Mesenchymal stem cell (in vitro differentiated cells and primary cell): ENCODE data around the gene HOXB3.

ENCODE experiments used
- DNase-seq: peaks from one replicate; pipeline ENCODE4 v3.0.0-alpha.2; 2013
- H2AFZ ChIP-seq: one replicate; pipeline ENCODE4 v1.6.1; 2013; ENCODE audit warnings: low read depth, mild to moderate bottlenecking, control low read depth, inconsistent platforms, low read length, moderate library complexity
- H2AK5ac ChIP-seq: 2 replicates; pipeline ENCODE4 v1.6.1; 2013; ENCODE audit warnings: low read length, moderate library complexity, mild to moderate bottlenecking, inconsistent platforms; ENCODE audit not compliant: severe bottlenecking
- H2BK120ac ChIP-seq: one replicate; pipeline ENCODE4 v1.6.1; 2013; ENCODE audit warnings: low read depth, mild to moderate bottlenecking, inconsistent platforms, low read length, moderate library complexity
- H2BK12ac ChIP-seq, 2 experiments: one replicate each; pipeline ENCODE4 v1.6.1; 2013; ENCODE audit warnings: inconsistent platforms in 2 of 2, low read length in 2 of 2, mild to moderate bottlenecking in 2 of 2, moderate library complexity in 2 of 2, control low read depth in 1 of 2
- H2BK15ac ChIP-seq: one replicate; pipeline ENCODE4 v1.6.1; 2013; ENCODE audit warnings: mild to moderate bottlenecking, low read depth, inconsistent platforms; ENCODE audit not compliant: poor library complexity, severe bottlenecking
- H2BK5ac ChIP-seq: 2 replicates; pipeline ENCODE4 v1.6.1; 2013; ENCODE audit warnings: low read depth, mild to moderate bottlenecking, low read length, control low read depth, inconsistent platforms; ENCODE audit not compliant: poor library complexity, severe bottlenecking
- H3K14ac ChIP-seq, 2 experiments: one replicate each; pipeline ENCODE4 v1.6.1; 2013; ENCODE audit warnings: inconsistent platforms in 2 of 2, low read length in 2 of 2, control low read depth in 1 of 2, mild to moderate bottlenecking in 1 of 2, moderate library complexity in 1 of 2
- H3K18ac ChIP-seq, 2 experiments: one replicate each; pipeline ENCODE4 v1.6.1; 2013; ENCODE audit warnings: inconsistent platforms in 2 of 2, low read length in 2 of 2, control low read depth in 1 of 2, low read depth in 1 of 2, mild to moderate bottlenecking in 1 of 2
- H3K23ac ChIP-seq, 2 experiments: one replicate each; pipeline ENCODE4 v1.6.1; 2013; ENCODE audit warnings: inconsistent platforms in 2 of 2, low read length in 2 of 2, mild to moderate bottlenecking in 2 of 2, moderate library complexity in 2 of 2, control low read depth in 1 of 2
- H3K27ac ChIP-seq: 2 replicates; pipeline ENCODE4 v1.5.1; 2013; ENCODE audit warnings: mild to moderate bottlenecking, moderate library complexity, low read length, control low read depth, inconsistent platforms; ENCODE audit not compliant: poor library complexity, severe bottlenecking
- H3K27me3 ChIP-seq, 2 experiments: 2 replicates each; pipeline versions ENCODE4 v1.6.1 to v1.7.0; 2013; ENCODE audit warnings: low read length in 2 of 2, mild to moderate bottlenecking in 2 of 2, moderate library complexity in 2 of 2, control low read depth in 1 of 2, inconsistent platforms in 1 of 2; ENCODE audit not compliant: control insufficient read depth in 1 of 2, insufficient read depth in 1 of 2
- H3K36me3 ChIP-seq, 2 experiments: 2 replicates each; pipeline versions ENCODE4 v1.6.1 to v1.7.0; 2013; ENCODE audit warnings: low read length in 2 of 2, control low read depth in 1 of 2, inconsistent platforms in 1 of 2, low read depth in 1 of 2, mild to moderate bottlenecking in 1 of 2; ENCODE audit not compliant: insufficient read depth in 2 of 2, control insufficient read depth in 1 of 2
- H3K4ac ChIP-seq, 2 experiments: one replicate each; pipeline ENCODE4 v1.6.1; 2013; ENCODE audit warnings: inconsistent platforms in 2 of 2, low read length in 2 of 2, mild to moderate bottlenecking in 2 of 2, moderate library complexity in 2 of 2, control low read depth in 1 of 2, low read depth in 1 of 2
- H3K4me1 ChIP-seq: 2 replicates; pipeline ENCODE4 v1.6.1; 2013; ENCODE audit warnings: low read depth, low read length, control low read depth; ENCODE audit not compliant: control insufficient read depth, insufficient read depth
- H3K4me2 ChIP-seq: 2 replicates; pipeline ENCODE4 v1.6.1; 2013; ENCODE audit warnings: low read length, mild to moderate bottlenecking, inconsistent platforms; ENCODE audit not compliant: poor library complexity, severe bottlenecking
- H3K4me3 ChIP-seq, 2 experiments: 2 replicates each; pipeline versions ENCODE4 v1.5.1 to v1.7.0; 2013; ENCODE audit warnings: low read length in 2 of 2, mild to moderate bottlenecking in 2 of 2, control low read depth in 1 of 2, low read depth in 1 of 2; ENCODE audit not compliant: insufficient read depth in 1 of 2
- H3K79me1 ChIP-seq: replicated peaks from 2 replicates; pipeline ENCODE4 v1.6.1; 2013; ENCODE audit warnings: mild to moderate bottlenecking, control low read depth, low read length, inconsistent platforms; ENCODE audit not compliant: poor library complexity, severe bottlenecking
- H3K9ac ChIP-seq: 2 replicates; pipeline ENCODE4 v1.7.0; 2013; ENCODE audit warnings: mild to moderate bottlenecking, low read length, moderate library complexity
- H3K9me3 ChIP-seq: 2 replicates; pipeline ENCODE4 v1.7.0; 2013; ENCODE audit warnings: mild to moderate bottlenecking, low read length; ENCODE audit not compliant: control insufficient read depth
- H4K8ac ChIP-seq: one replicate; pipeline ENCODE4 v1.6.1; 2013; ENCODE audit warnings: inconsistent platforms, mild to moderate bottlenecking, low read length, moderate library complexity
- H4K91ac ChIP-seq: one replicate; pipeline ENCODE4 v1.6.1; 2013; ENCODE audit warnings: mild to moderate bottlenecking, low read length, inconsistent platforms
- WGBS: methylation state at CpG from one replicate; pipeline ENCODE4 v1.1.7; 2013; ENCODE audit warnings: mixed read lengths; 5-methylcytosine and 5-hydroxymethylcytosine counted together

The HOXB3 gene

DNA sequence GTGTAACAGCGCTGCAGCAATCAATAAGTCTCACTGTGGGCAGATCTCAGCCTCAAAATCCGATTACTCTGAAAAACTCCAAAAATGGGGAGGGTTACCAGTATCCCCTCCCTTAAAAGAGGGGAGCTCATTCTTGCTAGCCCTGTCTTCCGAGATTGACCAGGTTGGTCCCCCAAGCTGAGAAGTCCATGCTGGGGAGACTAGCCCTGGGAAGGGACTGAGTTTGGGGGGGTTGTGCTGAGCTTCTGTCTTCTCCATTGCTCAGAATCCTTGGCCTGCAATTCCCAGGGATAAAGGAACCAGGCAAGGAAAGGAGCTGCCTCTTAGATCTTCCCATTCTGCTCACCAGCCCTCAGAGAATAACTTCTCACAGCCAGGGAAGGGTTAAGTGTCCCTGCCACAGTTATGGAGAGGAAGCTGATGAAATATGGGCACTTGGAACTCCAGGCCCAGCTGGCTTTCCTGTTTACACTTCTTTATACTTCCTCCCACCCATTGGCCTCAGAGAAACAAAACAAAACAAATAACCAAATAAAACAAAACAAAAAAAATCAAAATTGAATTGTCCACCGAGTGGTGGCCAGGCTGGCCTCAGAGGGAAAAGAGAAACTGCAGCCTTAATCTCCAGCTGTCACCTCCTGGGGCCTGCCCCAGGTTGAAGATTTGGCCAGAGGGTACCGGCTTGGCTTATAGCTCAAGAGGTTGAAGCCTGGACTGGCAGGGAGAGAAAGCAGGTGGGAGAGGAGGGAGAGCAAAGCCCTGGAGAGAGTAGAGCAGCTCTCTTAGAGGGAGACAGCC is 2.6 kb downstream of the HOXB3 start:
- H2AFZ ChIP-seq, result no peak overlapping the region
- 4% methylated on average over 5 of the region's 5 CpGs for WGBS
- H4K91ac ChIP-seq, result peak overlapping the region; percentile 87
- peak overlapping the region; percentile 92 to 99 for H3K18ac ChIP-seq
- H3K23ac ChIP-seq, result peak overlapping the region in 1 of 2 experiments; percentile 75
- peak overlapping the region; percentile 25 to 67 for H2BK12ac ChIP-seq
- peak overlapping the region; percentile 86 for H2BK15ac ChIP-seq
- H3K27me3 ChIP-seq, result peaks cover 0 to 4% of the 10 kb centered on the region in 2 experiments
- H3K4me1 ChIP-seq, result peaks cover 34% of the 10 kb centered on the region
- peak overlapping the region; percentile 60 for H3K4me2 ChIP-seq
- no peak overlapping the region for H2BK5ac ChIP-seq
- H3K79me1 ChIP-seq, result peaks cover 7% of the 10 kb centered on the region
- peak overlapping the region in 1 of 2 experiments; percentile 96 for H3K4me3 ChIP-seq
- peak overlapping the region; percentile 98 for H3K9ac ChIP-seq
- H3K27ac ChIP-seq, result peak overlapping the region; percentile 3
- H3K9me3 ChIP-seq, result no peaks in the 10 kb centered on the region
- peak overlapping the region; percentile 49 for H2AK5ac ChIP-seq
- peak overlapping the region in 1 of 2 experiments; percentile 93 for H3K14ac ChIP-seq
- H3K36me3 ChIP-seq, result peaks cover 10 to 12% of the 10 kb centered on the region in 2 experiments
- H2BK120ac ChIP-seq, result peak overlapping the region; percentile 89
- peak overlapping the region; percentile 87 to 96 for H3K4ac ChIP-seq
- H4K8ac ChIP-seq, result peak overlapping the region; percentile 85
- peak; percentile 93 for DNase-seq

DNA sequence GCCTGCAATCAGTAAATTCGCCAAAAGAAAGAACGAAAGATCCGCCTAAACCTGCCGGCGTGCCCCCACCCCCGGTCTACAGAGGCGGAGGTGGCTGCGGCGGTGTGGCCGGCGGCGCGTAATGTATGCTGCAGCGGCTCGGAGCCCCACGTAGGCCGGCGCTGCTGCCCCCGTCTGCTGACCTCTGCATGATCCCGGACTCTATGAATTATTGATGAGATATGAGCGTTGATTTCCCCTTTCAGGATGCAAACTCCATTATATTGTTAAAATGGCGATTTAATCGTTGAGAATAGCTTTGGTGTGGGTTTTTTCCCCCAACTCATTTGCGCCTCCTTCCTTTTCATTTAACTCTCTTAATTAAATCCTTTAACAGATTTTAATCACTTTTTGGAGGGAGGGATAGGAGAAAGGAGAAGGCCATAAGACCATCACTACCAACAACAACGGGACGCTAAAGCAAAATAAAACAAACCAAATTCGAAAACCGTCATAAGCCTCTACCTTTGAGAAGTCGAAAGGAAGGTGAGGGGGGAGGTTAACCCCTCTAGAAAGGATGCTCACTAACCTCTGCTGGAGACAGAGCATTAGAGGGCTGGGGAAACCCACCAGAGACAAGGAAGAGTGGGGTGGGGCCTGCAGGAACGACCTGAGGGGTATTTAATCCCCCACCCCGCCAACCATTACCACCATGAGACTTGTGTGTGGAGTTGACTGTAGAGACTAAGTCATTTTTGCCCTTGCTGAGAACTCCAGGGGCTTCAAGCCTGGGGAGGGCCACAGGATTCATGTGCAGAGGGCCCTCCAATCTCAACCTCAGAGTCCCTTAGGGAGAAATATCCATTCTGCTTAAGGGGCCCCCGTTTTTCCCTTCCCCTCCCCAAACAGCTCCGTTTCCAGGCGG is 3.4 kb downstream of the HOXB3 start:
- H2BK15ac ChIP-seq, result peak overlapping the region; percentile 86
- DNase-seq, result no peak
- H2BK120ac ChIP-seq, result peak overlapping the region; percentile 89
- peak overlapping the region; percentile 98 for H3K9ac ChIP-seq
- peaks cover 0 to 4% of the 10 kb centered on the region in 2 experiments for H3K27me3 ChIP-seq
- H3K27ac ChIP-seq, result peak overlapping the region; percentile 71
- no peak overlapping the region for H4K8ac ChIP-seq
- H2AFZ ChIP-seq, result no peak overlapping the region
- under 1% methylated on average over 17 of the region's 34 CpGs for WGBS
- peak overlapping the region; percentile 25 to 84 for H2BK12ac ChIP-seq
- H2AK5ac ChIP-seq, result peak overlapping the region; percentile 10
- H4K91ac ChIP-seq, result peak overlapping the region; percentile 87
- H3K4me1 ChIP-seq, result peaks cover 30% of the 10 kb centered on the region
- H3K4me3 ChIP-seq, result peak overlapping the region; percentile 45 to 96
- no peak overlapping the region for H3K14ac ChIP-seq
- peak overlapping the region; percentile 39 to 96 for H3K4ac ChIP-seq
- peak overlapping the region; percentile 82 for H3K4me2 ChIP-seq
- peak overlapping the region; percentile 88 to 99 for H3K18ac ChIP-seq
- H3K23ac ChIP-seq, result peak overlapping the region in 1 of 2 experiments; percentile 79
- peaks cover 8% of the 10 kb centered on the region in 2 experiments for H3K36me3 ChIP-seq
- no peaks in the 10 kb centered on the region for H3K9me3 ChIP-seq
- H2BK5ac ChIP-seq, result no peak overlapping the region
- peaks cover 7% of the 10 kb centered on the region for H3K79me1 ChIP-seq

DNA sequence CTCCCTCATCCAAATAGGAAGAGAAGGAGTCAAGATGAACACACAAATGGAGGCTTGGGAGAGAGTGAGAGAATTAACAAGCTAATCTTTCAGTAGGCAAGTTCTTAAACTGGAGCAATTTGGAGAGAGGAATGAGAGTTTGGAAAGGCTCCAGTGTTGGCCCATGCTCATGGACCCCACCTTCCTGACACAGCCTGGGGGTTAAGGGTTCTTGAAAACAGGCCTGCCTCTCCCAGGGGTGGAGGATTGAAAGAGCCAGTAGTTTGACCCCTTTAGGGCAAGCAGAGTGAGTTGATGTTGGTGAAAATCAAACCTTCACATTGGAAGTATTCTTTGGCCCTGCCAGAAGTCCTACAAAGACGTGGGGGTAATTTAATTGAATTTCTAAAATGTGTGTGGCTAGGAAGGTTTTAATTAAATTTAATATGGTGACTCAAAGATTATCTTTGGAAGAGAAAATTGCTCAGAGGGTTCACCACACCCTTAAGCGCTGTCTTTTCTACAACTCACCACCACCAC is 5.8 kb downstream of the HOXB3 start:
- no peak overlapping the region for H2BK15ac ChIP-seq
- 12% methylated on average over 2 of the region's 2 CpGs for WGBS
- peak overlapping the region; percentile 98 for H3K9ac ChIP-seq
- H3K79me1 ChIP-seq, result peaks cover 3% of the 10 kb centered on the region
- H2BK12ac ChIP-seq, result no peak overlapping the region
- H3K9me3 ChIP-seq, result no peaks in the 10 kb centered on the region
- no peak overlapping the region for H2AFZ ChIP-seq
- H3K27ac ChIP-seq, result no peak overlapping the region
- no peak overlapping the region for H2BK5ac ChIP-seq
- peak overlapping the region; percentile 55 for H3K4me2 ChIP-seq
- H3K36me3 ChIP-seq, result no peaks in the 10 kb centered on the region
- peak overlapping the region; percentile 31 for H2AK5ac ChIP-seq
- no peak for DNase-seq
- H2BK120ac ChIP-seq, result peak overlapping the region; percentile 80
- peak overlapping the region in 1 of 2 experiments; percentile 83 for H3K23ac ChIP-seq
- H3K4ac ChIP-seq, result peak overlapping the region in 1 of 2 experiments; percentile 84
- H4K8ac ChIP-seq, result no peak overlapping the region
- H3K4me1 ChIP-seq, result peaks cover 30% of the 10 kb centered on the region
- peak overlapping the region in 1 of 2 experiments; percentile 96 for H3K4me3 ChIP-seq
- H3K27me3 ChIP-seq, result peaks cover 0 to 4% of the 10 kb centered on the region in 2 experiments
- peak overlapping the region; percentile 74 to 92 for H3K18ac ChIP-seq
- H3K14ac ChIP-seq, result no peak overlapping the region
- no peak overlapping the region for H4K91ac ChIP-seq
